A549 treated with Hydrocortisone at 1 μM for 4 hours (cell line): ENCODE measurements around the gene NFE2L2. TPM values are rescaled to one million over a fixed set of nuclear protein-coding genes. Genes with fewer than 3 reads are reported as not detected.

Experiments
- total RNA-seq: library from RNA; stranded (reverse); fragments of 200-300 nt; extraction: Qiagen RNA extraction; gene quantifications from 5 replicates; pipeline ENCODE4 v1.2.3, GENCODE V29; 2022

Gene NFE2L2
- 37.2 to 46.5 TPM (median 37.9 TPM) in 5 replicates for total RNA-seq

GRCh38 chr2:177264693-177265587, at the start of gene NFE2L2:
Gene NFE2L2 (minus strand): TSS chr2:177264727. CDS start chr2:177264576, 151 bp downstream.

GRCh38 chr2:177212106-177212890, 52.2 kb downstream of the NFE2L2 start, which contains the start of gene HNRNPA3:
Gene HNRNPA3 (plus strand): TSS chr2:177212794. CDS start chr2:177212800, 6 bp downstream.

Other genes starting within 250 kb of the NFE2L2 start
- gene HNRNPA3, start 51.9 kb downstream of the NFE2L2 start, total RNA-seq: 345 to 404 TPM (median 366 TPM) in 5 replicates
- gene AGPS, start 128.0 kb upstream of the NFE2L2 start, total RNA-seq: 32.5 to 41.4 TPM (median 38.5 TPM) in 5 replicates